Activated gamma-delta T cell treated with anti-CD3 and anti-CD28 coated beads, Interleukin-2, amount 50 U/mL, for 16 hours (primary cell): ENCODE measurements around the gene CLDN22.

Experiments
- DNase-seq: peaks from one replicate; pipeline ENCODE4 v3.0.0-alpha.2; 2020; ENCODE audit warnings: low read depth

CLDN22 gene

GRCh38 chr4:183276106-183276505, 44.0 kb downstream of the CLDN22 start:
- no peak for DNase-seq

GRCh38 chr4:183272384-183272783, 47.7 kb downstream of the CLDN22 start:
- no peak for DNase-seq

GRCh38 chr4:183268556-183268955, 51.5 kb downstream of the CLDN22 start:
- DNase-seq, result no peak
